ENCODE measurements around the gene NSG1. TPM values are rescaled to one million over a fixed set of nuclear protein-coding genes. Genes with fewer than 3 reads are reported as not detected.

The NSG1 gene
- total RNA-seq, 1 donor from 2014 or later, result not detected

DNA sequence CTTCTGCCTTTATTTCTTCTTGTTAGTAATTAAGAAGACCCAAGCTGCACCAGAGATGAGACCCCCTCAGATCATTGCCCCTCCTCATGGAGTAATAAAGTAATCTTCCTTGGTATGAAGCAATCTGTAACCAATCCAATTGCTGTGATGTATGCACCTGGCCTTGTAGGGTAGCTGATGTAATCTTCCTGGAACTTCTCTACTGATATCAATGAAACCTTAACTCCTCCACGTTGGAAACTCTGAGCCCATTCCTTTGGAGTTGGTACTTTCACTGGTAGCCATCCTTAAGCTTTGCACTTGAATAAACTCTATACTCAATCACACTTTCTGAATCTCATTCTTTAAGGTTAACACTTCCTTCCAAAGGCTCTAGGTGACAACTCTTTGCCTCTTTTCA lies 31.6 kb upstream of the NSG1 start:
- POLR2A ChIA-PET, result no interaction called here
- no peak for ATAC-seq (ENCODE audit: low read depth)
- no peak overlapping the region for H3K4me3 Mint-ChIP-seq
- H3K4me1 Mint-ChIP-seq, result no peaks in the 10 kb centered on the region
- TF ChIP-seq, protein P1, sequence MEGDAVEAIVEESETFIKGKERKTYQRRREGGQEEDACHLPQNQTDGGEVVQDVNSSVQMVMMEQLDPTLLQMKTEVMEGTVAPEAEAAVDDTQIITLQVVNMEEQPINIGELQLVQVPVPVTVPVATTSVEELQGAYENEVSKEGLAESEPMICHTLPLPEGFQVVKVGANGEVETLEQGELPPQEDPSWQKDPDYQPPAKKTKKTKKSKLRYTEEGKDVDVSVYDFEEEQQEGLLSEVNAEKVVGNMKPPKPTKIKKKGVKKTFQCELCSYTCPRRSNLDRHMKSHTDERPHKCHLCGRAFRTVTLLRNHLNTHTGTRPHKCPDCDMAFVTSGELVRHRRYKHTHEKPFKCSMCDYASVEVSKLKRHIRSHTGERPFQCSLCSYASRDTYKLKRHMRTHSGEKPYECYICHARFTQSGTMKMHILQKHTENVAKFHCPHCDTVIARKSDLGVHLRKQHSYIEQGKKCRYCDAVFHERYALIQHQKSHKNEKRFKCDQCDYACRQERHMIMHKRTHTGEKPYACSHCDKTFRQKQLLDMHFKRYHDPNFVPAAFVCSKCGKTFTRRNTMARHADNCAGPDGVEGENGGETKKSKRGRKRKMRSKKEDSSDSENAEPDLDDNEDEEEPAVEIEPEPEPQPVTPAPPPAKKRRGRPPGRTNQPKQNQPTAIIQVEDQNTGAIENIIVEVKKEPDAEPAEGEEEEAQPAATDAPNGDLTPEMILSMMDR (IDR thresholded peaks at IDR 0.05), result no peak
- CTCF ChIA-PET, result no interaction called here
- H3K36me3 Mint-ChIP-seq (ENCODE audit: low read depth), result no peaks in the 10 kb centered on the region
- intact Hi-C loops (cut with micrococcal nuclease), result no loop called here
- no peaks in the 10 kb centered on the region for H3K9me3 Mint-ChIP-seq
- no peak for DNase-seq
- no peak overlapping the region for H3K27ac Mint-ChIP-seq
- H3K27me3 Mint-ChIP-seq, result peaks cover 35% of the 10 kb centered on the region

DNA sequence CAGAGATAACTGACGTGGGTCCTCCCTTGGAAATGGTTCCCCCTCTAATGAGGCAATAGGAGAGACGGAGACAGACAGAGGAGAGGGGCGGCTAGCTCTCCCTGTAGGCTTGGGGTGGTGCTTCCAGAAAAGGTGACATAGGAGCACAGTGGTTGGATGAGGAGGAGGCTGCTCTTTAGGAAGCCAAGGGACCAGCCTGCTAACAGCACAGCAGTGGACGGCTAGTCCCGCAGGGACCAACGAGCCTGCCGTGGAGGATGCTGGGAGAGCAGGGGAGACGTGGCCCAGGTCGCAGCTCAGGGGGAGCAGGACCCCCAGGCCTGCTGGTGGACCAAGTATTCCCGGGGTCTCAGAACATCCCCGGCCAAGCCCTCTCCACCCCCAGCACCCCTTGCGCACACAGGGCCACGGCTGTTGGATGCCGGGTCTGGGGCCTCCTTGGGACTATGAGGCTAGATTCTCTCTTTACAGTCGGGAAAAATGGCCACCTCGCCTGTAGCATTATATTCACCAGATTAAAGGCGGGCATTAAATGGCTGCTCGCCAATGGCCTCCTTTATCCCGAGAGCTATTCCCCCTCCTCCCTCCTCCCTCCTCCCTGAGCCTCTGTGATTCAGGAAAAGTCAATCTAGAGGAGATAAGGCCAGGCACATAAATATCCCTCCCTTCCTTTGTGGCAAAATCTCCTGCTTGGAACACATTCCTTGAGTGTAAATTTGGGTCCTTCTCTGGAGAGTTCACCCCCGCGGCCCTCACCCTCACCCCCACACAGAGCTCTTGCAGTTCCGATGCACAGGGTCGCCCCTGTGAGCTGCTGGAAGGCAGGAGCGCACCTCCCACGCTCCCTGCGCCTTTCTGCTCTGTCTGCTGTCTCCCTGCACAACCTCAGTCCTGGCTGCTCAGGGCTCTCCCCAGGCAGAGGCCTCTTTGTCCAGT lies 30.5 kb upstream of the NSG1 start:
- H3K9me3 Mint-ChIP-seq, result no peaks in the 10 kb centered on the region
- no peak for DNase-seq
- H3K27me3 Mint-ChIP-seq, result peaks cover 41% of the 10 kb centered on the region
- ChIA-PET POLR2A (no interaction called here), CTCF (no interaction called here)
- H3K27ac Mint-ChIP-seq, result no peak overlapping the region
- no peak overlapping the region for H3K4me3 Mint-ChIP-seq
- no peak for ATAC-seq (ENCODE audit: low read depth)
- H3K36me3 Mint-ChIP-seq (ENCODE audit: low read depth), result no peaks in the 10 kb centered on the region
- TF ChIP-seq, protein P1 (IDR thresholded peaks at IDR 0.05), result no peak
- no peaks in the 10 kb centered on the region for H3K4me1 Mint-ChIP-seq
- intact Hi-C loops (cut with micrococcal nuclease), result no loop called here

DNA sequence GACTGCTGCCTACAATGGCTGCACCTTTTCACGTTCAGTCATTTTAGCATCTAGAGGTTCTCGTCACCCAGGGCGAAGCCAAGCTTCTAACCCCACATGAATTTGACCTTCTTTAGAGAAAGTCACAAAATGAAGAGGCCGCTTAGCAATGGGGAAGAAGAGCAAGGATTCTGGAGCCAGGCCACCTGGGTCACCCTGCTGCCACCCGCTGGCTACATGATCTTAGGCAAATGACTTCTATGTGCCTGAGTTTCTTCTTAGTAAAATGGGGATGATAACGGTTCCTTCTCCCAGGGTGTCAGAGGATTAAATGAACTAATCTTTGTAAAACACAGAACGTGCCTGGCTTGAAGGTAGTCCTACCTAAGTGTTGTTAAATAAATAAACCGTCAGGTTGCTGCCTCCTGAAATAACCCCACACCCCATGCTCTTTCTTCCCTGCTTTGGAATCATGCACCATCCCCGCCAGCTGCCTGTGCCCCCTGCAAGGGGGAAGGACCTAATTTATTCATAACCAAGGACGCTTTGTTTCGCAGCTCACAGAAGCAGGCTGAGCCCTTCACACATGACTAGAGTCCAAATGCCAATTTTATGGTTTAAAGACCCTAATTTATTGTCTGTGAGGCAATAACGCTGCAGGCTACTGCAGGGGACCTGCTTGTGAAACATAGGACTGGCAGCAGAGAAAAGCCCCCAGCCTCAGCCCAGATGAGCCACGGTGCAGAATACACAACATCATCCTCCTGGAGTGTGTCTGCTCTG lies 28.6 kb upstream of the NSG1 start:
- CTCF ChIA-PET, result no interaction called here
- no peak overlapping the region for H3K4me3 Mint-ChIP-seq
- peaks cover 53% of the 10 kb centered on the region for H3K27me3 Mint-ChIP-seq
- H3K27ac Mint-ChIP-seq, result no peak overlapping the region
- POLR2A ChIA-PET, result no interaction called here
- TF ChIP-seq, protein P1 (IDR thresholded peaks at IDR 0.05), result no peak
- H3K4me1 Mint-ChIP-seq, result no peaks in the 10 kb centered on the region
- no peaks in the 10 kb centered on the region for H3K9me3 Mint-ChIP-seq
- ATAC-seq (ENCODE audit: low read depth), result no peak
- no peaks in the 10 kb centered on the region for H3K36me3 Mint-ChIP-seq (ENCODE audit: low read depth)
- DNase-seq, result no peak
- intact Hi-C loops (cut with micrococcal nuclease), result no loop called here

DNA sequence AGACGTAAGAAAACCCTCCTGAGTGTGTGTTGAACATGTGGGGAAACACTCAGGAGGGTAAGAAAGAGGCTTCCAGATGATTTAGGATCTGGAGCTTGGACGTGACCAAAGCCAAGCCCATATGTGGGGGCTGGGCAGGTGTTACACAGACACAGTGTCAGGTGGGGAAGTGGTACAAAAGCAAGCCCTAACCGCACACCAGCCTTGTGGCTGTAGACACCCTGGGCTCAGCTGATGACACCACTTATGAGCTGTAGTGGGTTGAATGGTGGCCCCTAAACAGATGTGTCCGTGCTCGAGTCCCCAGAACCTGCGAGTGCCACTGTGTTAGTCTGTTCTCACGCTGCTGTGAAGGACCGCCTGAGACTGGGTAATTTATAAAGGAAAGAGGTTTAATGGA lies 25.0 kb upstream of the NSG1 start:
- intact Hi-C loops (cut with micrococcal nuclease), result no loop called here
- H3K27ac Mint-ChIP-seq, result no peak overlapping the region
- H3K9me3 Mint-ChIP-seq, result peaks cover 6% of the 10 kb centered on the region
- peaks cover 50% of the 10 kb centered on the region for H3K27me3 Mint-ChIP-seq
- no peak for DNase-seq
- H3K4me1 Mint-ChIP-seq, result no peaks in the 10 kb centered on the region
- ATAC-seq (ENCODE audit: low read depth), result no peak
- H3K36me3 Mint-ChIP-seq (ENCODE audit: low read depth), result no peaks in the 10 kb centered on the region
- POLR2A ChIA-PET, result no interaction called here
- CTCF ChIA-PET, result no interaction called here
- TF ChIP-seq, protein P1 (IDR thresholded peaks at IDR 0.05), result no peak
- no peak overlapping the region for H3K4me3 Mint-ChIP-seq

DNA sequence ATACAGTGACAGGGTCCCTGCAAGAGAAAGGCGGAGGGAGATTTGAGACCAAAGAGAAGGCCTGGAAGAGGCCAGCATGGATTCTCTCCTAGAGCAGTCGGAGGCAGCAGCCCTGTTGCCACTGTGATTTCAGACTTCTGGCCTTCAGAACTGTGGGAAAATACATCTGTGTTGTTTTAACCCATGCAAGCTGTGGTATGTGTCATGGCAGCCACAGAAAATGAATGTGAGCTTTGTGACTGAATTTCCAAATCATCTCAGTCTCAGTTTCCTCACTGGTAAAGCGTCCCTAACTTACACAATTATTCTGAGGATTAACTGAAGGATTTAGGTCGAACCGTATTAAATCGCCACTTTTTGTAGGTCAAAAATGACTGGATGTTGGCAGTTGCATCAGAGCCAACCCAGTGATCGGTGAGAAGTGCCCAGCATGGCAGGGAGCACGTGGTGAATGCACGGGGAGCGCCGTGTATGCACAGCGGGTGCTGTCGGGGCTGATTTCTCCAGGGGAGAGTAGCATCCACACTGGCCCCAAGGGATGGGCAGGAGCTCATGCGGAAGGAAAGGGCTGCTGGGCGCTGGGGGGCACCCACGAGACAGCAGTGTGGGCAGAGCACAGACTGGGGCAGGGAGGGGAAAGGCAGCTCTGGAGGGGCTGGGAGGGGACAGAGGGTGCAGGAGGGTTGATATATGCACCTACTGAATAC lies 23.8 kb upstream of the NSG1 start:
- TF ChIP-seq, protein P1 (IDR thresholded peaks at IDR 0.05), result no peak
- Mint-ChIP-seq H3K27me3 (peaks cover 40% of the 10 kb centered on the region), H3K4me1 (no peaks in the 10 kb centered on the region), H3K27ac (no peak overlapping the region), H3K9me3 (peaks cover 6% of the 10 kb centered on the region), H3K4me3 (no peak overlapping the region), H3K36me3 (ENCODE audit: low read depth) (no peaks in the 10 kb centered on the region)
- intact Hi-C loops (cut with micrococcal nuclease), result no loop called here
- no peak for DNase-seq
- ATAC-seq (ENCODE audit: low read depth), result no peak
- ChIA-PET POLR2A (no interaction called here), CTCF (no interaction called here)
